T-helper 2 cell (primary cell): Measurements from ENCODE around the gene HSPB7.

ENCODE experiments used
- DNase-seq, 5 experiments: peaks; one replicate each; pipeline versions ENCODE4 v3.0.0 to v3.0.0-alpha.2; 2012 to 2022

HSPB7 gene

GRCh38 chr1:15975805-15976680 is 41.8 kb downstream of the HSPB7 start, which contains the start of gene ZBTB17:
Gene ZBTB17, minus strand, starts transcription at chr1:15976101. Its CDS starts 27,606 bp downstream, at chr1:15948495.
- peak; percentile 91 to 95 (median 93) for DNase-seq

- peak; percentile 46 to 70 (median 62) for DNase-seq
Observed at GRCh38 chr1:15975358-15975804, 42.5 kb downstream of the HSPB7 start.

GRCh38 chr1:15974855-15975254 is 43.0 kb downstream of the HSPB7 start:
- no peak for DNase-seq

- no peak for DNase-seq
Observed at GRCh38 chr1:15973772-15974171, 44.1 kb downstream of the HSPB7 start.

GRCh38 chr1:15972409-15972808 is 45.4 kb downstream of the HSPB7 start:
- no peak for DNase-seq

GRCh38 chr1:15970911-15971310 is 46.9 kb downstream of the HSPB7 start:
- no peak for DNase-seq

- DNase-seq: no peak
Observed at GRCh38 chr1:15969321-15969880, 48.4 kb downstream of the HSPB7 start.

GRCh38 chr1:15968172-15968571 is 49.7 kb downstream of the HSPB7 start:
- no peak for DNase-seq

GRCh38 chr1:15966956-15967344 is 50.9 kb downstream of the HSPB7 start:
- DNase-seq: no peak

- DNase-seq: peak in 4 of 5 experiments; percentile 24 to 87 (median 51)
Observed at GRCh38 chr1:15966081-15966955, 51.5 kb downstream of the HSPB7 start.

GRCh38 chr1:15965228-15965767 is 52.5 kb downstream of the HSPB7 start:
- peak in 1 of 5 experiments; percentile 61 for DNase-seq
